ENCODE measurements around the gene NIPA2.

GRCh38 chr15:22908830-22909229 is 70.4 kb downstream of the NIPA2 start:
- TF ChIP-seq POLR2AphosphoS5 (IDR thresholded peaks at IDR 0.05) (no peak), CTCF (IDR thresholded peaks at IDR 0.05) (no peak), POLR2A (IDR thresholded peaks at IDR 0.05) (no peak)
